Panc1 (cell line): ENCODE results near the gene ZFYVE21. TPM values are rescaled to one million over a fixed set of nuclear protein-coding genes. Genes with fewer than 3 reads are reported as not detected.

Source experiments
- ATAC-seq: fragments of 200-7000 bp; cut with Tn5 transposase; 2 replicates; pipeline ENCODE4 v1.9.1; 2020; ENCODE audit warnings: mild to moderate bottlenecking, moderate library complexity
- BruUV-seq: library from RNA; stranded (reverse); fragments of 400-500 nt; replicated peaks from 2 replicates; lab custom pipeline; 2021; lab: Mats Ljungman, UMichigan
- CTCF ChIA-PET: fragments of 300-600 bp; sonication (Branson Sonifier 250); formaldehyde crosslinking; loops from one replicate; lab custom pipeline; 2022; ENCODE audit warnings: antibody characterized with exemption; lab: Charles Lee
- POLR2A ChIA-PET: fragments of 300-600 bp; sonication (Branson Sonifier 250); formaldehyde crosslinking; loops from one replicate; lab custom pipeline; 2022; ENCODE audit warnings: antibody characterized with exemption; lab: Charles Lee
- DNase-seq: peaks from one replicate; pipeline ENCODE4 v3.0.0-alpha.2; 2010; ENCODE audit warnings: low read depth, low spot score
- H3K27ac ChIP-seq: 2 replicates; pipeline ENCODE4 v1.5.1; 2011; ENCODE audit warnings: mild to moderate bottlenecking, low read length, inconsistent platforms
- H3K27me3 ChIP-seq: fragments of 200-500 bp; sonication (Bioruptor generic); 2 replicates; pipeline ENCODE4 v1.6.0; 2014; ENCODE audit warnings: low read length, inconsistent platforms; ENCODE audit not compliant: control insufficient read depth, insufficient read depth
- H3K36me3 ChIP-seq: fragments of 200-500 bp; sonication (Bioruptor generic); 2 replicates; pipeline ENCODE4 v1.5.1; 2014; ENCODE audit warnings: inconsistent platforms, mild to moderate bottlenecking, low read length, moderate library complexity; ENCODE audit not compliant: control insufficient read depth, insufficient read depth
- H3K4me1 ChIP-seq: 2 replicates; pipeline ENCODE4 v1.5.1; 2011; ENCODE audit warnings: inconsistent platforms, mild to moderate bottlenecking, low read length, moderate library complexity; ENCODE audit not compliant: control insufficient read depth, insufficient read depth
- H3K4me3 ChIP-seq, 2 experiments: 2 replicates each; pipeline ENCODE4 v1.5.1; 2011 to 2012; ENCODE audit warnings: low read depth in 2 of 2, low read length in 2 of 2, mild to moderate bottlenecking in 2 of 2, inconsistent platforms in 1 of 2, moderate library complexity in 1 of 2
- H3K9me3 ChIP-seq: fragments of 200-500 bp; sonication (Bioruptor generic); 2 replicates; pipeline ENCODE4 v1.5.1; 2014; ENCODE audit warnings: low read depth, mild to moderate bottlenecking, inconsistent platforms, low read length, moderate library complexity; ENCODE audit not compliant: control insufficient read depth, insufficient read depth
- POLR2AphosphoS5 ChIP-seq: IDR thresholded peaks from 2 replicates; pipeline ENCODE4 v1.6.1; 2012; ENCODE audit warnings: mild to moderate bottlenecking, low read depth, low read length, moderate library complexity
- SIN3A ChIP-seq: IDR thresholded peaks from 2 replicates; pipeline ENCODE4 v1.6.1; 2012; ENCODE audit warnings: low read depth, mild to moderate bottlenecking, low read length, moderate library complexity, borderline replicate concordance; ENCODE audit not compliant: insufficient read depth
- TCF7L2 ChIP-seq: IDR thresholded peaks from 2 replicates; pipeline ENCODE4 v1.6.1; 2011; ENCODE audit warnings: mild to moderate bottlenecking, low read depth, low read length, inconsistent platforms
- in situ Hi-C: cut with HindIII; loops from 2 replicates; pipeline ENCODE4 v1.10.0; 2016; ENCODE audit warnings: low sequenced_read_pairs, low pct_unique_long_range_greater_than_20kb
- intact Hi-C: fragments of 100-400 bp; cut with micrococcal nuclease; formaldehyde crosslinking; loops from one replicate; pipeline ENCODE4 v1.10.0; 2022; ENCODE audit not compliant: unreplicated experiment
- total RNA-seq: library from RNA; stranded (reverse); gene quantifications from one replicate; pipeline ENCODE4 v1.2.1, GENCODE V29; 2021; ENCODE audit not compliant: unreplicated experiment
- TF ChIP-seq, protein P1 (sequence below), 2 experiments: IDR thresholded peaks; 2 replicates each; pipeline ENCODE4 v1.6.1; 2011 to 2012; ENCODE audit warnings: low read depth in 2 of 2, control low read depth in 1 of 2, low read length in 1 of 2, mild to moderate bottlenecking in 1 of 2, moderate library complexity in 1 of 2; ENCODE audit not compliant: insufficient read depth in 1 of 2
- TF ChIP-seq, protein P2 (sequence below): fragments of 450-650 bp; IDR thresholded peaks from 2 replicates; pipeline ENCODE4 v1.5.1; 2017; ENCODE audit warnings: mild to moderate bottlenecking

ZFYVE21 gene
- total RNA-seq, 1 experiment from 2014 or later: 41.8 TPM

DNA sequence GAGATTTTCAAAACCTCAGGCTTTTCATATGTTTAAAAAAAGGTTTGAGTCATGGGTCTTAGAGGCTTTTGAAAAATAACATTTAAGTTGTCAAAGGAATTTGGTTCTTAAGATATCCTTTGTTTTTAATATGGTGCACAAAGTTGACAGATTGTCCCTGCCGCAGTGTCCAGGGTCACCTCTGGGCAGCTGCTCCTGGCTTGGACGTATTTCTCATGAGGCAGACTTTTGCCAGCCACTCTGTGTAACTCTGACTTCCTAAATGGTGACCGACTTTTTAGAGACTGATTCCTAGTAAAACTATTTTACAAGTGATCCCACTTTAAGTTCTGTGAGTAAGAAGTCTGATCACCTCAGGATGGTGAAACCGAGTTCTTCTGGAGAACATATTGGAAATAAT is 27.9 kb upstream of the ZFYVE21 start:
- ChIA-PET POLR2A (no interaction called here), CTCF (no interaction called here)
- intact Hi-C loops: no loop called here
- in situ Hi-C loops: no loop called here
- Histone ChIP-seq H3K4me1 (no peaks in the 10 kb centered on the region), H3K9me3 (no peaks in the 10 kb centered on the region), H3K27me3 (no peaks in the 10 kb centered on the region), H3K36me3 (peaks cover 5% of the 10 kb centered on the region; the same call in 1 of the 2 replicates), H3K4me3 (no peak overlapping the region), H3K27ac (no peak overlapping the region)
- TF ChIP-seq, protein P1, sequence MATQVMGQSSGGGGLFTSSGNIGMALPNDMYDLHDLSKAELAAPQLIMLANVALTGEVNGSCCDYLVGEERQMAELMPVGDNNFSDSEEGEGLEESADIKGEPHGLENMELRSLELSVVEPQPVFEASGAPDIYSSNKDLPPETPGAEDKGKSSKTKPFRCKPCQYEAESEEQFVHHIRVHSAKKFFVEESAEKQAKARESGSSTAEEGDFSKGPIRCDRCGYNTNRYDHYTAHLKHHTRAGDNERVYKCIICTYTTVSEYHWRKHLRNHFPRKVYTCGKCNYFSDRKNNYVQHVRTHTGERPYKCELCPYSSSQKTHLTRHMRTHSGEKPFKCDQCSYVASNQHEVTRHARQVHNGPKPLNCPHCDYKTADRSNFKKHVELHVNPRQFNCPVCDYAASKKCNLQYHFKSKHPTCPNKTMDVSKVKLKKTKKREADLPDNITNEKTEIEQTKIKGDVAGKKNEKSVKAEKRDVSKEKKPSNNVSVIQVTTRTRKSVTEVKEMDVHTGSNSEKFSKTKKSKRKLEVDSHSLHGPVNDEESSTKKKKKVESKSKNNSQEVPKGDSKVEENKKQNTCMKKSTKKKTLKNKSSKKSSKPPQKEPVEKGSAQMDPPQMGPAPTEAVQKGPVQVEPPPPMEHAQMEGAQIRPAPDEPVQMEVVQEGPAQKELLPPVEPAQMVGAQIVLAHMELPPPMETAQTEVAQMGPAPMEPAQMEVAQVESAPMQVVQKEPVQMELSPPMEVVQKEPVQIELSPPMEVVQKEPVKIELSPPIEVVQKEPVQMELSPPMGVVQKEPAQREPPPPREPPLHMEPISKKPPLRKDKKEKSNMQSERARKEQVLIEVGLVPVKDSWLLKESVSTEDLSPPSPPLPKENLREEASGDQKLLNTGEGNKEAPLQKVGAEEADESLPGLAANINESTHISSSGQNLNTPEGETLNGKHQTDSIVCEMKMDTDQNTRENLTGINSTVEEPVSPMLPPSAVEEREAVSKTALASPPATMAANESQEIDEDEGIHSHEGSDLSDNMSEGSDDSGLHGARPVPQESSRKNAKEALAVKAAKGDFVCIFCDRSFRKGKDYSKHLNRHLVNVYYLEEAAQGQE (IDR thresholded peaks at IDR 0.05; ENCODE audit: insufficient read depth in 1 of 2, low read depth in 2 of 2, low read length in 1 of 2): no peak
- TF ChIP-seq SIN3A (no peak), POLR2AphosphoS5 (no peak), TCF7L2 (no peak)
- TF ChIP-seq, protein P2, sequence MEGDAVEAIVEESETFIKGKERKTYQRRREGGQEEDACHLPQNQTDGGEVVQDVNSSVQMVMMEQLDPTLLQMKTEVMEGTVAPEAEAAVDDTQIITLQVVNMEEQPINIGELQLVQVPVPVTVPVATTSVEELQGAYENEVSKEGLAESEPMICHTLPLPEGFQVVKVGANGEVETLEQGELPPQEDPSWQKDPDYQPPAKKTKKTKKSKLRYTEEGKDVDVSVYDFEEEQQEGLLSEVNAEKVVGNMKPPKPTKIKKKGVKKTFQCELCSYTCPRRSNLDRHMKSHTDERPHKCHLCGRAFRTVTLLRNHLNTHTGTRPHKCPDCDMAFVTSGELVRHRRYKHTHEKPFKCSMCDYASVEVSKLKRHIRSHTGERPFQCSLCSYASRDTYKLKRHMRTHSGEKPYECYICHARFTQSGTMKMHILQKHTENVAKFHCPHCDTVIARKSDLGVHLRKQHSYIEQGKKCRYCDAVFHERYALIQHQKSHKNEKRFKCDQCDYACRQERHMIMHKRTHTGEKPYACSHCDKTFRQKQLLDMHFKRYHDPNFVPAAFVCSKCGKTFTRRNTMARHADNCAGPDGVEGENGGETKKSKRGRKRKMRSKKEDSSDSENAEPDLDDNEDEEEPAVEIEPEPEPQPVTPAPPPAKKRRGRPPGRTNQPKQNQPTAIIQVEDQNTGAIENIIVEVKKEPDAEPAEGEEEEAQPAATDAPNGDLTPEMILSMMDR: no peak
- DNase-seq: no peak
- no peak for ATAC-seq
- no TSS peak for BruUV-seq

DNA sequence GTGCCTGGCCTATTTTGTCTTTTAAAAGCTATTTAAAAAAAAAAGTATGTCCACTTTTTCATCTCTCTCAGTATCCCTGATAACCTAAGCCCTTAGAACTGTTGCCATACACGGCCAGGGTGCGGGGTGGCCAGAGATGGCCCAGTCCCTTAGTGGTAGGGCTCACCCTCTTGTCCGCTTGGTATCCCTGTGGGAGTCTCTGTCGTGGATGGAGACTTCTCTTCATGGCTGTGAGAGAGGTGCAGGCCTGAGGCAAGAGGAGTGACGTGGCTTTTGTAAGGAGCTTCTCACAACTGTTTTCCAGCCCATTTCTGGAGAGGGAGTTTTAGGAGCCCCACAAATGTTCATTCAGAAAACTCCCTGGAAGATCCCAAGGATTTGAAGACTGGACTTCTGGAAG is 27.2 kb upstream of the ZFYVE21 start:
- DNase-seq (no peak), ATAC-seq (no peak)
- in situ Hi-C loops: no loop called here
- ChIA-PET POLR2A (no interaction called here), CTCF (no interaction called here)
- H3K9me3 ChIP-seq: no peaks in the 10 kb centered on the region
- no peak overlapping the region for H3K27ac ChIP-seq
- no peak overlapping the region for H3K4me3 ChIP-seq
- H3K27me3 ChIP-seq: no peaks in the 10 kb centered on the region
- peaks cover 3% of the 10 kb centered on the region; the same call in 1 of the 2 replicates for H3K36me3 ChIP-seq
- H3K4me1 ChIP-seq: no peaks in the 10 kb centered on the region
- no peak for TF ChIP-seq TCF7L2
- TF ChIP-seq POLR2AphosphoS5: no peak
- TF ChIP-seq, protein P1 (IDR thresholded peaks at IDR 0.05; ENCODE audit: insufficient read depth in 1 of 2, low read depth in 2 of 2, low read length in 1 of 2): no peak
- TF ChIP-seq, protein P2: no peak
- TF ChIP-seq SIN3A: no peak
- no TSS peak for BruUV-seq
- intact Hi-C loops: no loop called here
